Activated naive CD4-positive, alpha-beta T cell treated with anti-CD3 and anti-CD28 coated beads, Interleukin-2, amount 50 U/mL, for 16 hours (primary cell): Measurements from ENCODE around the gene ABHD8.

Experiments
- DNase-seq: peaks from one replicate; pipeline ENCODE4 v3.0.0-alpha.2; 2020

ABHD8 gene

GRCh38 chr19:17332677-17333581 is 29.7 kb upstream of the ABHD8 start:
- DNase-seq = peak; percentile 59

DNA sequence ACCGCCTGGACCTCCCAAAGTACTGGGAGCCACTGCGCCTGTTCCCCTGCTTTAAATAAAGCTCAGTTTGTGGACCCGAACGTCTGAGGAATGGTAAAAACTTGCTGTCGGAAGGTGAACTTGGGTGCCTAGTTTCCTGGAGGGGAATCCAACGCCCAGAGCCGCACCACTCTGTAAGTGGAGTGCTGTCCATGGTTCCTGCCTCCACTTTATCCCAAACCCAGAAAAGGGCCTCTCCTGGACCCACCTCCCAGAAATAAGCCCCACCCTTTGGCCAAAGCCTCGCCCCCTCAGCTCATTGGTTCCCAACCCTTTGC is 29.1 kb upstream of the ABHD8 start:
- no peak for DNase-seq

- DNase-seq = no peak
Measured at GRCh38 chr19:17331045-17331558, 27.9 kb upstream of the ABHD8 start.

DNA sequence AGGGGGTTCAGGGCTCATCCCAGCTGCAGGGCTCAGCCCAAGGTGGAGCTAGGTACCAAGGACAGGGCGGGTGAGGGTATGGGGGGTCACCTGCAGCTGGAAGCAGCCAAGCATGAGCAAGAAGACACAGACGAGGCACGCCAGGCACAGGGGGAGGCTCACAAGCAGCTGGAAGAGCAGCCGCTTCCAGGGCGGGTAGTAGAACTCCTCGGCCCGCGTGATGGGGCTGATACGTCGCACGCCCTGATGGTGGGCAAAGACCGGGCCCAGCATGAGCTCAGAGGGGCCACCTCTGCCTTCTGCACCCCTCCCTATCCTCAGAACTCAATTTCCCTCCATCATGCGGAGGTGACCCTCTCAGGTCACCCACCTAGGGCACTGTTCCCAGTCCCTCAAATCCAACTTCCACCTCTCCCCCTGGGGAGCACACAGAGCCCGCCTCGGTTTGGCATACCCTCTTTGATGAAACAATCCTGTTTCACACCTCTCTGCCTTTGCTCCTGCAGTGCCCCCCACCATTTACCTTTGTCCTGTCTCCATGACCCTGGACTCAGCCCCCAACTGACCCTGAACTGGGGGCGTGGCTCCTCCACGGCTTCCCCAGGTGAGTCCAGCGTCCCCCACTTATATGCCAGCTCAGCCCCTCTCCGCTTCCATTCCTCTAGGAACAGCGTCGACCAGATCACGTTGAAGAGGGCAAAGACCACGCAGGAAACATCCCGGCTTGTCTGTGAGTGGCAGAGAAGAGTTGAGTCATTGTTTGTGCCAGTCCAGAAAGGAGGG is 27.2 kb upstream of the ABHD8 start:
- no peak for DNase-seq

DNA sequence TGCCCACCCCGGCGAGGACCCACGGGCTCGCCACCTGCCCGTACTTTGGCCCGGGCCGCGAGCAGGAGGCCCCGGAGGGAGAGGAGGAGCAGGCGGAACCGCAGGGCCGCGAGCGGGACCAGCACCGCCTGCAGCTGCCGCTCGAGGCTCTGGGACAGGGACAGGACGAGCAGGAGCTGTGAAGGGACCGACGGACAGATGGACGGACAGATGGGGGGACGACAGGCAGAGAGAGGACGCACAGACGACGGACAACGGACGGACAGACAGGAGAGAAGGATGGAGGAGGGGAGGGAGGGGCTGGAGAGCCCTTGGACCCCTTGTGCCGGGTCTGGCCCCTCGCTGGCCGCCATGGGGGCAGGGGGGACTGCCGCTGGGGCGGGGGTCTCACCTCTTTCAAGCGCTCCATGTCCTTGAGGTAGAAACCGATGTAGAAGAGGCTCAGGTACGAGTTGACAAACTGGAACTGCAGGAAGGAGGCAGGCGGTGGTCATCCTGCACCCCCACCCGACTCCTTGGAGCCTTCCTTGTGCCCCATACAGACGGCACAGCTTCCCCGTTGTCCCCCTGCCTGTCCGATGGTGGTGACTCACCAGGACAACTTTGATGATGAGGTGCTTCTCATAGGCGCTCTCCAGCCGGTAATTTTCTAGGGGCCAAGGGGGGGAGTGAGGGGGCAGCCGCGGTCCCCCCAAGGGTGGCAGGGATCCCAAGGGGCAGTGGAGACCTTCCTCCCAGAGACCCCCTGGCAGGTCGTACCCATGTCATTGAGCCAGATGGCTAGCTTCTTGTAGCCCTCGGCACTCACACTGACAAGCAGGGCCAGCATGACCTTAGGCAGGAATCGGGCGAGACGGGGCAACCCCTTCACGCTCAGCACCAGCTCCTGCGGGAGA is 26.4 kb upstream of the ABHD8 start:
- no peak for DNase-seq

DNA sequence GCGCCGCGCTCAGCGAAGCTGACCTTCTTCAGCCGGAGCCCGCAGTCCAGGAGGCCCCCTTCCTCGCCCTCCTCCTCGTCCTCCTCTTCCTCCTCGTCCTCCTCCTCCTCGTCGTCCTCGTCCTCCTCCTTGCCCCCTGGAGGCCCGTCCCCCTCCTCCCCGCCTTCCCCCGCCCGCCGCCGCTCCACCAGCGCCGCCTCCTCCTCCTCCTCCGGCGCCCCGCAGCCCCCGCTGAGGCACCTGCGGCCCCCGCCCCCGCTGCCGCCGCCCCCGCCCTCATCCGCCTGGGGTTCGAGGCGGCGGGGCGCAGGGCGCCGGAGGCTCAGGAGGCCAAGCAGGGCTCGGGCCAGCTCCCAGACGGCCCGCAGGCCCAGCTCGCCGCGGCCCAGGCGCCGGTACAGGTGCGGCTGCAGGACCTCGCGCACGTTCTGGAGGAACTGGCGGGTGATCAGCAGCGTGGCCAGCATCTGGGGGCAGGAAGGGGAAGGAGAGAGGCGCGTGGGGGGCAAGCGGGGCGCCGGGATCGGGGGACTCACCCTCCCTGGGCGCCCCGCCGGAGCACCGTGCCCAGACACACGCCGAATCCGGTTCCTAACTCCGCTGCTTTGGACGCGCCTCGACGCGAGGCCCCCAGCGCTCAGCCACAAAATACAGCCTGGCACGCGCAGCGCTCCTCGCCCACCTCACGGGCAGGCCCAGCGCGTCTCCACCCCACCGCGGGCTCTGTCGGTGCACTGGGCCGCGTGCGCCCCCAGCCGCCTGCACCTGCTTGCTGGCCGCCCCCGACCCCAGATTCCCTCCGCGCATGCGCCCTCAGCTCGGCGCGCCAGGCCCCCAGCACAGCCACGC is 25.5 kb upstream of the ABHD8 start:
- DNase-seq = peak; percentile 51

- peak; percentile 56 for DNase-seq
Measured at GRCh38 chr19:17327654-17328516, 24.7 kb upstream of the ABHD8 start.

GRCh38 chr19:17327068-17327653 is 23.9 kb upstream of the ABHD8 start:
- DNase-seq = no peak

DNA sequence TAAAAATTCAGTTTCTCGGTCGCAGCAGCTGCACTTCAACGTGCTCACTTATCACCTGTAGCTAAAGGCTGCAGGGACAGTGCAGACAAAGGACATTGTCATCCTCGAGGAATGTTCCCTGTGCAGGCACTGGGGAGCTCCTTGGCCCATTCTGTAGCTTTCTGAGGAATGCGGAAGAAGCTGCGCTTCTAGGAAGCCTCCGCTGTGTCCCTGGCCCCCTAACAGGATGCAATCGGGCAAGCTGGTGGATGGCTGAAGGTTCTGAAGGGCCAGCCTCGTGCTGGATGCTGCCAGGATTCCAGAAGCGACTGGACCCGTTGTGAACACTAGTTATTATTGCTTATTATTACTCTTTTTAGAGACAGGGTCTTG is 23.4 kb upstream of the ABHD8 start:
- DNase-seq = no peak

- DNase-seq = no peak
Measured at GRCh38 chr19:17325881-17326594, 22.8 kb upstream of the ABHD8 start.

GRCh38 chr19:17325133-17325532 is 21.9 kb upstream of the ABHD8 start:
- DNase-seq = no peak

GRCh38 chr19:17324357-17325114 is 21.3 kb upstream of the ABHD8 start:
- no peak for DNase-seq

GRCh38 chr19:17323964-17324332 is 20.7 kb upstream of the ABHD8 start:
- DNase-seq = no peak

- no peak for DNase-seq
Measured at GRCh38 chr19:17323300-17323963, 20.2 kb upstream of the ABHD8 start.

DNA sequence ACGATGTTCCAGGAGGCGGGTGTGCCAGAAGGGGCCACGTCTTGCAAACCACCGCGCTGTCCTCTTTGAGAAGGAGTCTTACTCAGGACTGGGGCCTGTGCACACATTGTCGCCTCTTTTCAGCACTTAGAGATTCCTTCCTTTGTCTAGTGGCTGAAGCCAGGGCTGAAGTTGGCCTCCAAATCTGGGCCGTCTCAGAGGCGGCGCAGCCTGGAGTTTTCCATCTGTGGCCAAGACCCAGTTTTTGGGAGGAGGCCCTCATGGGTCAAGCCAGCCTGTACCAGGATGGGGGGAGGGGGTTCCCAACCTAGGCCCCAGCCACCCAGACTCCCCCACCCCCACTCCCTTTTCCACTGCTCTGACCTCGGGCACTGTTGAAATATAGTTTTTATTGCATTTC is 19.6 kb upstream of the ABHD8 start:
- DNase-seq = no peak

- DNase-seq = no peak
Measured at GRCh38 chr19:17321655-17322489, 18.6 kb upstream of the ABHD8 start.

- no peak for DNase-seq
Measured at GRCh38 chr19:17320435-17320834, 17.2 kb upstream of the ABHD8 start.
